Measurements from ENCODE around the gene ZNF133. TPM values are rescaled to one million over a fixed set of nuclear protein-coding genes. Genes with fewer than 3 reads are reported as not detected.

ZNF133 gene
- total RNA-seq, 1 experiment from 2014 or later, result 16.2 TPM

GRCh38 chr20:18288749-18289267, 481 bp downstream of the ZNF133 start (continued):
- TF ChIP-seq ZMAT4 (CRISPR knock-in tag; IDR thresholded peaks at IDR 0.05), result no peak

GRCh38 chr20:18289306-18289705, 979 bp downstream of the ZNF133 start:
- H3K9me3 Mint-ChIP-seq, result peaks cover 22% of the 10 kb centered on the region
- peak overlapping the region; percentile 81 for H3K27ac Mint-ChIP-seq
- ChIA-PET CTCF (interaction anchor here (1.3 kb wide), 1 partner anchor 92 kb away, joined by 7 read pairs; no protein-coding TSS in a partner anchor), POLR2A (no interaction called here)
- peaks cover 12% of the 10 kb centered on the region for H3K4me1 Mint-ChIP-seq
- DNase-seq (ENCODE audit: low spot score) (no peak), ATAC-seq (no peak)
- peaks cover 21% of the 10 kb centered on the region for H3K27me3 Mint-ChIP-seq (ENCODE audit: low read depth)
- H3K4me3 Mint-ChIP-seq, result peak overlapping the region; percentile 96
- no peak for TF ChIP-seq ATF2 (CRISPR knock-in tag; IDR thresholded peaks at IDR 0.05; ENCODE audit: borderline replicate concordance, low read depth)
- no peak for TF ChIP-seq ZNF281 (CRISPR knock-in tag; IDR thresholded peaks at IDR 0.05)
- no peak for TF ChIP-seq ZNF317 (CRISPR knock-in tag; IDR thresholded peaks at IDR 0.05; ENCODE audit: borderline replicate concordance, low read depth)
- peaks cover 23% of the 10 kb centered on the region for H3K36me3 Mint-ChIP-seq

GRCh38 chr20:18299364-18299763, 11.0 kb downstream of the ZNF133 start:
- POLR2A ChIA-PET, result no interaction called here
- Mint-ChIP-seq H3K4me3 (no peak overlapping the region), H3K27ac (no peak overlapping the region), H3K4me1 (peaks cover 8% of the 10 kb centered on the region; the same call in 1 of the 2 replicates), H3K9me3 (peaks cover 8% of the 10 kb centered on the region), H3K27me3 (ENCODE audit: low read depth) (no peaks in the 10 kb centered on the region), H3K36me3 (peaks cover 16% of the 10 kb centered on the region)
- no peak for ATAC-seq
- no peak for DNase-seq (ENCODE audit: low spot score)
- CTCF ChIA-PET, result no interaction called here
- TF ChIP-seq JAZF1 (CRISPR knock-in tag; IDR thresholded peaks at IDR 0.05) (no peak), PRDM15 (CRISPR knock-in tag; IDR thresholded peaks at IDR 0.05) (no peak), MYBL2 (CRISPR knock-in tag; IDR thresholded peaks at IDR 0.05) (no peak), ZBTB21 (CRISPR knock-in tag; IDR thresholded peaks at IDR 0.05; ENCODE audit: borderline replicate concordance) (no peak), NR2C2 (CRISPR knock-in tag; IDR thresholded peaks at IDR 0.05) (no peak), CREB1 (CRISPR knock-in tag; IDR thresholded peaks at IDR 0.05) (no peak), ZNF281 (CRISPR knock-in tag; IDR thresholded peaks at IDR 0.05) (no peak), ELF4 (CRISPR knock-in tag; IDR thresholded peaks at IDR 0.05; ENCODE audit: low read depth) (no peak), CDX4 (CRISPR knock-in tag; IDR thresholded peaks at IDR 0.05; ENCODE audit: borderline replicate concordance) (no peak), E2F5 (CRISPR knock-in tag; IDR thresholded peaks at IDR 0.05) (no peak), FOXJ3 (CRISPR knock-in tag; IDR thresholded peaks at IDR 0.05; ENCODE audit: borderline replicate concordance) (no peak), NFE2L1 (CRISPR knock-in tag; IDR thresholded peaks at IDR 0.05) (no peak), FOXP1 (CRISPR knock-in tag; IDR thresholded peaks at IDR 0.05; ENCODE audit: borderline replicate concordance) (no peak), SP1 (CRISPR knock-in tag; conservative IDR thresholded peaks at IDR 0.05) (no peak), ZNF263 (CRISPR knock-in tag; IDR thresholded peaks at IDR 0.05; ENCODE audit: low read depth) (no peak), ZNF396 (CRISPR knock-in tag; IDR thresholded peaks at IDR 0.05; ENCODE audit: borderline replicate concordance) (no peak), ATF1 (CRISPR knock-in tag; IDR thresholded peaks at IDR 0.05) (no peak), EMX1 (CRISPR knock-in tag; IDR thresholded peaks at IDR 0.05) (no peak)

All from WTC11 (cell line).